Thyroid gland (tissue), 4 donors: ENCODE results near the gene KANK3.

Experiments
- CTCF ChIP-seq, 6 experiments: fragments of 200-600 bp in 3 of 6; fragments of 450-650 bp in 3 of 6; sonication (generic) in 3 of 6; IDR thresholded peaks; one replicate each; pipeline ENCODE4 v1.5.1; 2016 to 2019; ENCODE audit warnings: antibody characterized with exemption in 6 of 6, mild to moderate bottlenecking in 2 of 6, inconsistent platforms in 1 of 6, moderate library complexity in 1 of 6
- POLR2A ChIP-seq, 2 donors: fragments of 450-650 bp; IDR thresholded peaks; one replicate each; pipeline ENCODE4 v1.6.1; 2017; ENCODE audit warnings: antibody characterized with exemption in 2 of 2, mild to moderate bottlenecking in 2 of 2, moderate library complexity in 1 of 2

GRCh38 chr19:8329996-8330395, 13.1 kb downstream of the KANK3 start:
- TF ChIP-seq POLR2A (IDR thresholded peaks at IDR 0.05) (no peak), CTCF (IDR thresholded peaks at IDR 0.05) (no peak)
